Epithelial cell of proximal tubule (primary cell): ENCODE measurements around the gene MSL3B.

Experiments used
- DNase-seq: peaks from one replicate; pipeline ENCODE4 v3.0.0-alpha.2; 2011; ENCODE audit warnings: low read depth
- H3K4me3 ChIP-seq: 2 replicates; pipeline ENCODE4 v1.5.1; 2011; ENCODE audit warnings: low read depth, mild to moderate bottlenecking, low read length
- TF ChIP-seq, protein P1 (sequence below): conservative IDR thresholded peaks from 2 replicates; pipeline ENCODE4 v1.5.1; 2012; ENCODE audit warnings: low read depth, mild to moderate bottlenecking, low read length

MSL3B gene

DNA sequence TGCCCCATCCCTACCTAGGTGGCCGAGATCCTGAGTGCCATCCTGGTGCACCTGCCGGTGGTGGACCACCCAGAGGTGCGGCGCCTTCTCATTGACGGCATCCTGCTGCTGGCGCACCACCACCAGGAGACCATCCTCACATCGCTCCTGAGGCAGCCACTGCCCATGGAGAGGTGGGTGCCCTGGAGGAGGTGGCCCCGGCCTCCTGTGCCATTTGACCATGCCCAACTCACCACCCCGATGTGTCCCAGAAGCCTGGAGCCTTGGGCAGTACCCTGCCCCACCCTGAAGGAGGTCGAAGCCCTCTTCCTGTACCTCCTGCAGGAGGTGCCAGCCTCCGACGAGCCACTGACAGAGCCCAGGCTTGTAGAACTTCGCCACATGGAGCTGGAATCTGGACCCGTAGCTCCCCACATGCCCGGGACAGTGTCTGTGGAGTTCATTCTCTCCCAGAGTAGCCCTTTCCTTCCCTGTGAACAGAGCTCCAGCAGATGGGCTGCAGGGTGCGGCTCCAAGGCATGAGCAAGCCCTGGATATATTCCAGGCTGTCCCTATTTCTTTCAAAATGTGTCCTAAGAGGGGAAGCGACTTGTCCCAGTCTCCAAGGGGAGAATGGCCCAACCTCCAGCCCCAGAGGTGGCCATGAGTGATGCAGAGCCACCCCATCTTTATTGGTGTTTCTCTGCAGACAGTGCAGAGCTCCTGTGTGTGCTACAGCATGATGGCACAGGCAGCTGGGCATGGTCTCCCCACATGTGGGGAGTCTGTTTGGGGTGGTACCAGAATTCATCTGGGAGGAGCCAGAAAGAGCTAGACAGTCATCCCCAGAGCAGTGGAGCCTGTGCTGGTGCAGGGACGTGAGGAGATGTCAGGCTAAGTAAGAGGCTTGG lies 48.1 kb downstream of the MSL3B start:
- H3K4me3 ChIP-seq = no peak overlapping the region
- TF ChIP-seq, protein P1, sequence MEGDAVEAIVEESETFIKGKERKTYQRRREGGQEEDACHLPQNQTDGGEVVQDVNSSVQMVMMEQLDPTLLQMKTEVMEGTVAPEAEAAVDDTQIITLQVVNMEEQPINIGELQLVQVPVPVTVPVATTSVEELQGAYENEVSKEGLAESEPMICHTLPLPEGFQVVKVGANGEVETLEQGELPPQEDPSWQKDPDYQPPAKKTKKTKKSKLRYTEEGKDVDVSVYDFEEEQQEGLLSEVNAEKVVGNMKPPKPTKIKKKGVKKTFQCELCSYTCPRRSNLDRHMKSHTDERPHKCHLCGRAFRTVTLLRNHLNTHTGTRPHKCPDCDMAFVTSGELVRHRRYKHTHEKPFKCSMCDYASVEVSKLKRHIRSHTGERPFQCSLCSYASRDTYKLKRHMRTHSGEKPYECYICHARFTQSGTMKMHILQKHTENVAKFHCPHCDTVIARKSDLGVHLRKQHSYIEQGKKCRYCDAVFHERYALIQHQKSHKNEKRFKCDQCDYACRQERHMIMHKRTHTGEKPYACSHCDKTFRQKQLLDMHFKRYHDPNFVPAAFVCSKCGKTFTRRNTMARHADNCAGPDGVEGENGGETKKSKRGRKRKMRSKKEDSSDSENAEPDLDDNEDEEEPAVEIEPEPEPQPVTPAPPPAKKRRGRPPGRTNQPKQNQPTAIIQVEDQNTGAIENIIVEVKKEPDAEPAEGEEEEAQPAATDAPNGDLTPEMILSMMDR = no peak
- DNase-seq = no peak

DNA sequence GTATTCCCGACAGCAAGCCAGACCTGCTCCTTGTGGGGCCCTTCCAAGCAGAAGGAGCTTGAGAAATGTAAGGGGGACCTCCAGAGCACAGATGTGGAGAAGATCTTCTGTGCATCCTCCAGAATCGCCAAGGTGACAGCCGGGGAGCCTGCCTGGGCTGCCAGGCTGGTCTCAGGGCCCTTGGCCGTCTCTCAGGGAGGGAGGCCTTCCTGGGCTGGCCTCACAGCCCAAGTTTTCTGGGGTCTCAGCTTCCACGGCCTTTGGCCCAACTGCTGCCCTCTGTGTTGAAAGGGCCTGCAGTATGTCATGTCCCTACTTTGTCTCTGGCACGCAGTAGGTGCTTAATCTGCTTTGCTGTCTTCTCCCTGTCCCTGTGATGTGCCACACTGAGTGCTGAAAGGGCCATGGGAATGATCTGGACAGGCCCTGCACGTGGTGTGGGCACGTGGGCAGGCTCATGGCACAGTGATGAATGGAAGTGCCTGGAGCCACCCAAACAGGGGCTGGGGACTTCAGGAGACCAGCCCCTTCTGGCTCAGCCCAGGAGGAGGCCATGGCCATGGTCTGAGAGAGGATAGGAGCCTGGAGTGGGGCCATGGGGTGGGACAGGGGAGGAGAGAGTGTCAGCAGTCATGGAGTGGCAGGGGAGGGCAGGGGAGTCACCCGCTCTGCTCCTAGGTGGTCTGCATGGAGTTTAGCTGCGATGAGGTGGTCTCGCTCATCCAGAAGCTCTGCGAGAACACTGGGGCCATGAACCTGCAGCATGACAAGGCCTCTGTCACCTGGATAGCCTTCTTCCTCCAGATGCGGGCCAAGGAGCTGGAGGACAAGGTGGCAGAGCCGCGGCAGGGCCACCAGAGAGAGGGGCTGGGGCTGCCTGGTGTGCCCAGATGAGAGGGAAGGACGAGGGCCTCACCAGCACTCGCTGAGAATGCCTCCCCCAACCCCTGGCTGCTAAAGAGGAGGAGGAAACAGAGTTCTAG lies 49.3 kb downstream of the MSL3B start:
- no peak overlapping the region for H3K4me3 ChIP-seq
- TF ChIP-seq, protein P1 = no peak
- DNase-seq = no peak

DNA sequence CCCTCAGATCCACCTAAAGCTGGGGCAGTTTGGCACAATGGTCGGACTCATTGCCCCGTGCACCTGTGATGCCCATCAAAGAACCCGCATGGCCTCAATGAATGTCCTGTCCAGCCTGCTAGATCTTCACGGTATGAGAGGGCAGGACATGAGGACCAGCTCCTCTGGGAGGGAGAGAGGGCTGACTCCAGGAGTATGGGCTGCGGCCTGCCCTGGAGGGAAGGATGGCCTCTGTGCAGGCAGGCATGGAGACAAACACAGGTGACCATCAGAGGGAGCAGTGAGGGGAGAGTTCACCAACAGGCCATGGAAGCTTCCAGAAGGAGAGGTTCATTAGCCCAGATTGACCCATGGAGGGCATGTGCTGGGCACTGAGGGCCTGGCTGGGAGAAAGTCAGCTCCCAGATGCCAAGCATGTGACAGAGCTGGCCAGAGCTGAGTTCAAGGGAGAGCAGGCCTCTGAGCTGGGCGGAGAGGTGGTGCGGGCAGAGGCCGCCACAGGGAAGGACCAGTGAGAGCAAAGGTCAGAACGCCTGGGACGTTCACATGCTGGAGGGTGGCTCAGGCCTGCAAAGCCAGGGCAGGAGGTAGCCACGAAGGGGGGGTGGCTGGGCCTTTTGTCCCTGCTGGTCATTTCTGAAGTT lies 50.1 kb downstream of the MSL3B start:
- TF ChIP-seq, protein P1 = no peak
- no peak for DNase-seq
- no peak overlapping the region for H3K4me3 ChIP-seq

DNA sequence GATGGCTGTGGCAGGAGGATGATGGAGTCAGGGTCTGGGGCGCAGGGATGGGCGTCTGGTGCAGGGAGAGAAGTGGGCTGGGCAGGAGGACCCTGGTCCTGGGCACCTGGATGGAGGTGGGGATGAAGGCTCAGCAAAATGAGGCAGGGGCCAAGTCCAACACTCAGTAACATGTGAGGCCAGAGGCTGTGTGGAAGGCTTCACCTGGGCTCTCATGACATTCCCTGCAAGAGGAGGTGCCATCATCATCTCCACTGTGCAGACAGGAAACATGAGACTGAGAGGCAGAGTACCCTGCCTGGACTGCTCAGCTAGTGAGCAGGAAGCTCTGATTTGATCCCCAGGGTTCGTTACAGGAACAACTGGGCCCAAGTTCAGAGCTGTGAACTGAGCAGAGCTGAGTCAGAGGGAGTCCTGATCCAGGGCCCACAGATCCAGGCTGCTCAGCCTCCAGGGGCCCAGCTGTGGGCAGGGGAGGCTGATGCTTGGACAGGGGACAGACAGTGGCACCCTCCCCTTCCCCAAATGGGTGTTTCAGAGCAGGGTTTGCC lies 50.8 kb downstream of the MSL3B start:
- TF ChIP-seq, protein P1 = no peak
- no peak for DNase-seq

DNA sequence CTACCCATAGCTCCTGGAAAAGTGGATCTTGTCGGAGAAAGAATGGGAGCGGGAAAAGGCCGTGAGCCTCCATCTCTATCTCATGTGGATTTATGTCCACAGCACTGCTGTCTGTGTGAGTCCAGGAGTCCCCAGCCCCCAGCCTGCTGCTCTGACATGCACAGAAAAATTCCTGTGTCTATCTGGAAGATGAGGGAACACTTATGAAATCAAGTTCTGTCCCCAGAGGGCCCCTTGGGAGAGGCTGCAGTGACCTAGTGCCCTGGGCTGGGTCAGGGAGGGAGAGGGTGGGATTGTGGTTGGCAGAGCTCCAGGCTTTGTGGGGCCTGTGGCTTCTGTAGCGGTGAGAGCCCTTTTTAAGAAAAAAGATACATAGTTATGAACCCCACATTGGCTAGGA lies 51.4 kb downstream of the MSL3B start:
- TF ChIP-seq, protein P1 = no peak
- no peak for DNase-seq
- no peak overlapping the region for H3K4me3 ChIP-seq

More for the DNA sequence above, 50.8 kb downstream of the MSL3B start:
- H3K4me3 ChIP-seq = no peak overlapping the region

DNA sequence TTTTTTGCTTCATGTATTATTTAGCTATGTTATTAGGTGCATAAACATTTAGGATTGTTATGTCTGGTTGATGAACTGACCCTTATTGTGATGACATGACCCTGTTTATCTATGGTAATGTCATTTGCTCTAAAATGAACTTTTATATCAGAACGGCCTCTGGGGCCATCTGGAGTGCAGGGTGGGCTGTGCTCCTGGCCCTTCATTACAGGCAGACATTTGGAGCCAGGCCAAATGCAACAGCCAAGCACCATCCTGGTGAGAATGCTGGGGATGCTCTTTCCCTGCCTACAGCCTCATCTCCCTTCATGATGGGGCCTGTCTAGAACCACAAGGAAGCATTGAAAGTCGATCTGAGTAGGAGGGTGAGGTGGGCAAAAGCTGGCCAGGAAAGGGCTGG lies 51.9 kb downstream of the MSL3B start:
- no peak for DNase-seq
- TF ChIP-seq, protein P1 = no peak
- H3K4me3 ChIP-seq = no peak overlapping the region
